ENCODE results near the gene TTBK2. TPM values are rescaled to one million over a fixed set of nuclear protein-coding genes. Genes with fewer than 3 reads are reported as not detected.

TTBK2 gene
- total RNA-seq, 4 donors from 2014 or later, result 14.5 to 19.5 (median 18.1) TPM

- no peak for TF ChIP-seq CTCF (IDR thresholded peaks at IDR 0.05; ENCODE audit: low read depth)
Measured at GRCh38 chr15:42735382-42736165, 185.0 kb downstream of the TTBK2 start.

GRCh38 chr15:42734076-42734672 is 186.4 kb downstream of the TTBK2 start:
- no peak for TF ChIP-seq CTCF (IDR thresholded peaks at IDR 0.05; ENCODE audit: low read depth)

DNA sequence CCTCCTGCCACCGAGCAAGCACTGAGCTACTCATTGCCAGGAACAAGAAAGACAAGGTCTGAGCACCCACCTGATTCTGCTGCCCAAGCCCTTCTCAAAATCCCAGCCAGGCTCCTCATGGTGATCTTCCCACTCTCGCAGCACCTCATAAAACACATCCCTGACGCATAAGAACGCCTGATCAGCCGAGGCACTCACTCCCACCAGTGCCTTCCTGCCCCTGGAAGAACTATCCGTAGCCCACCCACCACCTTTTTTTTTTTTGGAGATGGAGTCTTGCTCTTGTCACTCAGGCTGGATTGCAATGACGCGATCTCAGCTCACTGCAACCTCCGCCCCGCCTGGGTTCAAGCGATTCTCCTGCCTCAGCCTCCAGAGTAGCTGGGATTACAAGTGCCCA is 187.6 kb downstream of the TTBK2 start:
- TF ChIP-seq CTCF (IDR thresholded peaks at IDR 0.05; ENCODE audit: low read depth), result no peak

- no peak for TF ChIP-seq CTCF (IDR thresholded peaks at IDR 0.05; ENCODE audit: low read depth)
Measured at GRCh38 chr15:42732095-42732827, 188.3 kb downstream of the TTBK2 start.

GRCh38 chr15:42731461-42731860 is 189.1 kb downstream of the TTBK2 start:
- TF ChIP-seq CTCF (IDR thresholded peaks at IDR 0.05; ENCODE audit: low read depth), result no peak

- no peak for TF ChIP-seq CTCF (IDR thresholded peaks at IDR 0.05; ENCODE audit: low read depth)
Measured at GRCh38 chr15:42730536-42730935, 190.0 kb downstream of the TTBK2 start.

DNA sequence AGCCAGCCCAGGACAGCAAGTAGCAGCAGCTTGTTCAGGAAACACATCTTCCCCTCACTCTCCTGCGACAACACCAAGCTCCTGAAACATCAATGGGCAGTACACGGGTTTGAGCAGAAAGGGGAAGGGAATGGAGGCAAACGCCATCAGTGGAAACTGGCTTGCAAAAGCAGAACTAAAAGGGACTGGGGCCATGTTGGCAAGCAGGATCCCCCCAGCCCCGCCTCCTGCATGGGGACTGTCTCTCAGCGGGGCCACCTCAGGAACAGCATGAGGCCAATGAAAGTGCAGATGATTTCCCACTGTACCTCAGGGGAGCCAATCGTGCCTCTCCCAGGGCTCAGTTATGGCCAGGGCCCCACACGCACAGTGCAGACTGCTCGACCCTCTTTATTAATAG is 190.4 kb downstream of the TTBK2 start:
- TF ChIP-seq CTCF (IDR thresholded peaks at IDR 0.05; ENCODE audit: low read depth), result no peak
